ENCODE measurements around the gene IDH2. TPM values are rescaled to one million over a fixed set of nuclear protein-coding genes. Genes with fewer than 3 reads are reported as not detected.

Gene IDH2
- total RNA-seq, 2 donors from 2014 or later, result 45.0 to 48.8 TPM

DNA sequence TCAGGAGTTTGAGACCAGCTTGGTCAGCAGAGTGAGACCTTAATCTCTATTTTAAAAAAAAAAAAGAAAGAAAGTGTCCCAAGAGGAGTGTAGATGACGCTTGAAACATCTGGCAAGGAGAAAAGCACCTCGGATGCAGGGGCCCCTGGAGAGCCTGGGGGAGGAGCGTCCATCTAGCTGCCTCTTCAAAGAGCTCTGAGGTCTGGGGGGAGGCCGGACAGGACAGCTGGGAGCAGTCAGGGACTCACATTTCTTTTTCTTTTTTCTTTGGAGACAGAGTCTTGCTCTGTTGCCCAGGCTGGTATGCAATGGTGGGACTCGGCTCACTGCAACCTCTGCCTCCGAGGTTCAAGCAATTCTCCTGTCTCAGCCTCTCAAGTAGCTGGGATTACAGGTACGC, 3.3 kb upstream of the IDH2 start:
- peaks cover 4% of the 10 kb centered on the region for H3K27me3 Mint-ChIP-seq
- no peak for ATAC-seq
- no peak overlapping the region for H3K27ac Mint-ChIP-seq

GRCh38 chr15:90104551-90104950, 2.3 kb upstream of the IDH2 start:
- H3K27me3 Mint-ChIP-seq, result no peaks in the 10 kb centered on the region

More for the DNA sequence above, 3.3 kb upstream of the IDH2 start:
- H3K4me3 Mint-ChIP-seq, result no peak overlapping the region
- DNase-seq, result no peak
- no peaks in the 10 kb centered on the region for H3K9me3 ChIP-seq (ENCODE audit: control insufficient read depth, low read length, poor library complexity, severe bottlenecking)
- H3K36me3 Mint-ChIP-seq (ENCODE audit: low read depth), result no peaks in the 10 kb centered on the region
- peaks cover 17% of the 10 kb centered on the region for H3K4me1 Mint-ChIP-seq

DNA sequence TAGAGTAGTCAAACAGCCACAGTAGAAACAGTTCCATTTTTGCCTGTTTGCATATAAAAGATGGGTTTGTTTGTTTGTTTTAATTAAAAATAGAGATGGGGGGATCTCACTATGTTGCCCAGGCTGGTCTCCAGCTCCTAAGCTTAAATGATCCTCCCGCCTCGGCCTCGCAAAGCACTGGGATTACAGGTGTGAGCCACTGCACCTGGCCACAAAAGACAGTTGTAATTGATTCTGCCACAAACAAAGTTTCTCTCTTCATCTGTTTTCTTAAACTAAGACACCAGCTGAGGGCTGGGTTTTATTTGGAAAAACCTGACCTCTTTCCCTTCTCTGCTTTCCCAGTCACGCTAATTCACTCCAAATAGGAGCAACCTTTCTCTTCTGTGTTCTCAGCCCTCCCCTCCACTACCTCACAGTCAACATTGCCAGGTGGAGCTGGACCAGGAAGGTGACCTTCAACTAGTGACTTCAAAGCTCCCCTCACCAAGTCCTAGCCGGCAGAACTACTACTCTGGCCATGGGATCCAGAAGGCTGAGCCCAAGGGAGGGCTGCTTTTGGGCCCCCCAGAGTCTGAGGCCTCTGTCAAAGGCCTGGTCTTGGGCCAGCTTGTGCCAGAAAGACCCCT, 1.5 kb upstream of the IDH2 start:
- Mint-ChIP-seq H3K4me1 (peaks cover 32% of the 10 kb centered on the region), H3K27ac (peak overlapping the region; percentile 90), H3K36me3 (ENCODE audit: low read depth) (no peaks in the 10 kb centered on the region), H3K4me3 (no peak overlapping the region), H3K27me3 (no peaks in the 10 kb centered on the region)
- DNase-seq (no peak), ATAC-seq (no peak)
- no peaks in the 10 kb centered on the region for H3K9me3 ChIP-seq (ENCODE audit: control insufficient read depth, low read length, poor library complexity, severe bottlenecking)

More at GRCh38 chr15:90104551-90104950, 2.3 kb upstream of the IDH2 start:
- no peaks in the 10 kb centered on the region for H3K9me3 ChIP-seq (ENCODE audit: control insufficient read depth, low read length, poor library complexity, severe bottlenecking)
- no peak overlapping the region for H3K27ac Mint-ChIP-seq
- H3K4me1 Mint-ChIP-seq, result peaks cover 24% of the 10 kb centered on the region
- no peak for ATAC-seq
- no peaks in the 10 kb centered on the region for H3K36me3 Mint-ChIP-seq (ENCODE audit: low read depth)
- no peak for DNase-seq
- H3K4me3 Mint-ChIP-seq, result no peak overlapping the region

DNA sequence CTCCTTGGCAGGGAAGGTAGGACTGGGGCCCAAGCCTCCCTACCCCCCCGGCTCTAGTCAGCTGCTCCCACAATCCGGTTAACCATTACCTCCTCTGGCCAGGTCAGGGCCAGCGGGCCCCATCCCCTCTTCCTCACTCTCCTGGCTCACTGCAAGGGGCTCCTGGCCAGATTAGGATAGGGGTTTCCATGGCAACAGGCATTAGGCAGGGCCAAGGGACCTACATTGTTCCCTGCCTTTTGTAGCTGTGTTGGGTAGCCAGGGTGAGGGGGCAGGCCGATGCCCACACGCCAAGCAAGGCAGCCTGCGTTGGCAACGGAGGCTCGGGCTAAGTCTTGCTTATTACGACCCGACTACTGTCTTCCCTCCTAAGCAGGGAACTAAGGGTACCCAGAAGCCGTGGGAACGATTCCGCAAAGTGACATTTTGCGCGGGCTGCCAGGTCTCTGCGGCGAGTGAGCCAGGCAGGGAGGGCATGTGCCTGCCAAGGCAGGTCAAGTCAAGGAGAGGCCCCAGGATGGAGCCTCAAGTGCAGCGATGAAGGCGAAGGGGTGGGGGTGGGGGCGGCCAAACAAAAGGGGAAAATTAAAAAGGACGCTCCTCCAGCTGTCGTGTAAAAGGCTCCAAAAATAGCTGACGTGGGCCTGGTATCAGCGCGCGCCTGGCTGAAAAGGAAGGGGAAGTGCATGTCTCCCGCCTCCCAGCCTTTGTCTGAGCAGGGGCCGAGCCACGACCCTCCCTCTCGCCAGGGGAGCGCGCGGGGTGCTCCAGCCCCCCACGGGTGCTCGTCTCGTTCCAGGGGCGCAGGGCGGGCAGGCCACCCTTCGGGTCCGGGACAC, 919 bp downstream of the IDH2 start:
- H3K36me3 Mint-ChIP-seq (ENCODE audit: low read depth), result no peaks in the 10 kb centered on the region
- H3K27ac Mint-ChIP-seq, result peak overlapping the region; percentile 98
- H3K4me1 Mint-ChIP-seq, result peaks cover 51% of the 10 kb centered on the region
- no peaks in the 10 kb centered on the region for H3K27me3 Mint-ChIP-seq
- no peaks in the 10 kb centered on the region for H3K9me3 ChIP-seq (ENCODE audit: control insufficient read depth, low read length, poor library complexity, severe bottlenecking)
- H3K4me3 Mint-ChIP-seq, result peak overlapping the region; percentile 88
- peak in 2 of 3 donors; percentile 23 to 26 for DNase-seq
- ATAC-seq, result no peak

GRCh38 chr15:90099868-90100831, 2.1 kb downstream of the IDH2 start:
- Mint-ChIP-seq H3K4me3 (peak overlapping the region; percentile 88), H3K36me3 (ENCODE audit: low read depth) (no peaks in the 10 kb centered on the region)

GRCh38 chr15:90099072-90099867, 3.0 kb downstream of the IDH2 start:
- H3K9me3 ChIP-seq (ENCODE audit: control insufficient read depth, low read length, poor library complexity, severe bottlenecking), result no peaks in the 10 kb centered on the region
- Mint-ChIP-seq H3K36me3 (ENCODE audit: low read depth) (no peaks in the 10 kb centered on the region), H3K27ac (peak overlapping the region; percentile 98), H3K27me3 (no peaks in the 10 kb centered on the region), H3K4me3 (peak overlapping the region; percentile 88), H3K4me1 (peaks cover 60% of the 10 kb centered on the region)
- no peak for DNase-seq
- ATAC-seq, result no peak

More at GRCh38 chr15:90099868-90100831, 2.1 kb downstream of the IDH2 start:
- no peaks in the 10 kb centered on the region for H3K9me3 ChIP-seq (ENCODE audit: control insufficient read depth, low read length, poor library complexity, severe bottlenecking)
- H3K4me1 Mint-ChIP-seq, result peaks cover 59% of the 10 kb centered on the region
- H3K27me3 Mint-ChIP-seq, result no peaks in the 10 kb centered on the region
- peak overlapping the region; percentile 98 for H3K27ac Mint-ChIP-seq
- ATAC-seq, result no peak
- DNase-seq, result no peak

DNA sequence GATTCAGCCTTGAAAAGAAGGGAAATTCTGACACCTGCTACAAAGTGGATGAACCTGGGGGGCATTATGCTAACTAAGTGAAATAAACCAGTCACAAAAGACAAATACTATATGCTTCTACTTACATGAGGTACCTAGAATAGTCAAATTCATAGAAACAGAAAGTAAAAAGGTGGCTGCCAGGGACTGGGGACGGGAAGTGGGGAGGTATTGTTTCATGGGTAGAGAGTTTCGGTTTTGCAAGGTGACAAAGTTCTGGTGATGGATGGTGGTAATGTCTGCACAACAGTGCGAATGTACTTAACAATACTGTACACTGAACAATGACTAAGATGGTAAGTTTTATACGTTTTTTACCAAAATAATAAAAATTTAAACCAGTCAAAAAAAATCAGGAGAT, 4.8 kb downstream of the IDH2 start:
- no peaks in the 10 kb centered on the region for H3K27me3 Mint-ChIP-seq
- peak; percentile 71 for ATAC-seq
- H3K9me3 ChIP-seq (ENCODE audit: control insufficient read depth, low read length, poor library complexity, severe bottlenecking), result no peaks in the 10 kb centered on the region
- peak in 2 of 3 donors; percentile 34 for DNase-seq
- no peaks in the 10 kb centered on the region for H3K36me3 Mint-ChIP-seq (ENCODE audit: low read depth)
- H3K27ac Mint-ChIP-seq, result peak overlapping the region; percentile 98
- H3K4me1 Mint-ChIP-seq, result peaks cover 57% of the 10 kb centered on the region
- H3K4me3 Mint-ChIP-seq, result peak overlapping the region; percentile 88

- peaks cover 56% of the 10 kb centered on the region for H3K4me1 Mint-ChIP-seq
- no peaks in the 10 kb centered on the region for H3K27me3 Mint-ChIP-seq
- no peaks in the 10 kb centered on the region for H3K9me3 ChIP-seq (ENCODE audit: control insufficient read depth, low read length, poor library complexity, severe bottlenecking)
- H3K4me3 Mint-ChIP-seq, result peak overlapping the region; percentile 73
- H3K36me3 Mint-ChIP-seq (ENCODE audit: low read depth), result peaks cover 2% of the 10 kb centered on the region
- H3K27ac Mint-ChIP-seq, result peak overlapping the region; percentile 98
- DNase-seq (no peak), ATAC-seq (no peak)
Observed at GRCh38 chr15:90095521-90095959, 6.7 kb downstream of the IDH2 start.

DNA sequence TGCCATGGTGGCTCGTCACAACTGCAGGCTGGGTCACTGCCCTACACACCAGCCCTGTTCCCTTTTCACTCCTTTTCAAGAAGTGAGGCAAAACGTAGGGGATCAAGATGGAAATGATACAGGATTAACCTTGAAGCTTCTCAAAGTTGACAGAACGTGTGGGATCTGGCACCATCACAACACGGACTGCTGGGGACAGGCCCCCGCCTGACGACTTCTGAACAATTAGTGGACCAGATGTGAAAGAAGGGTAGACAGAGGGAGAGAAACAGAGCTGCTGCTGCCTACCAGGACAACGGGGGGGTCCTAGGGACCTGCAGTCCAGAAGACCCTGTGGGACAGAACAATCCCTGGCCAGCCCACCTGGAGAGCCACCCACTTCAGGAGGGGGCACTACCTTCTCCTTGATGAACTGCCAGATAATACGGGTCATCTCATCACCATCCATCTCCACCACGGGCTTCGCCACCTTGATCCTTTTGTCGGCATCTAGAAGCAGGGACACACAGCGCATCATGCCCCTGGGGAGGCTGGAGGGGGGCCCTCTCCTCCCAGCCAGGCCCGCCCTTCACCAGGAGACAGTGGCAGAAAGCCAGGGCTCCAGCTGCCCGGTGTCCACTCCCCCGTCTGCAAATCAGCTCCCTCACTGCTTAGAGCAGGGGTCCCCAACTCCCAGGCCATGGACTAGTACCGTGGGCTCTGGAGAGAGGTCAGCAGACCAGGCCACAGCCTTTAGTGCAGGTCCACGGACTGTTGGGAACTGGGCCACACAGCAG, 10.9 kb downstream of the IDH2 start:
- ATAC-seq, result no peak
- H3K9me3 ChIP-seq (ENCODE audit: control insufficient read depth, low read length, poor library complexity, severe bottlenecking), result no peaks in the 10 kb centered on the region
- peak overlapping the region; percentile 63 for H3K27ac Mint-ChIP-seq
- H3K36me3 Mint-ChIP-seq (ENCODE audit: low read depth), result peaks cover 2% of the 10 kb centered on the region
- DNase-seq, result no peak
- H3K4me3 Mint-ChIP-seq, result no peak overlapping the region
- H3K4me1 Mint-ChIP-seq, result peaks cover 27% of the 10 kb centered on the region
- no peaks in the 10 kb centered on the region for H3K27me3 Mint-ChIP-seq

GRCh38 chr15:90090226-90090848, 11.9 kb downstream of the IDH2 start:
- ATAC-seq, result no peak
- Mint-ChIP-seq H3K4me3 (no peak overlapping the region), H3K27me3 (no peaks in the 10 kb centered on the region), H3K36me3 (ENCODE audit: low read depth) (peaks cover 2% of the 10 kb centered on the region), H3K4me1 (peaks cover 20% of the 10 kb centered on the region), H3K27ac (peak overlapping the region; percentile 63)
- no peaks in the 10 kb centered on the region for H3K9me3 ChIP-seq (ENCODE audit: control insufficient read depth, low read length, poor library complexity, severe bottlenecking)
- DNase-seq, result no peak

DNA sequence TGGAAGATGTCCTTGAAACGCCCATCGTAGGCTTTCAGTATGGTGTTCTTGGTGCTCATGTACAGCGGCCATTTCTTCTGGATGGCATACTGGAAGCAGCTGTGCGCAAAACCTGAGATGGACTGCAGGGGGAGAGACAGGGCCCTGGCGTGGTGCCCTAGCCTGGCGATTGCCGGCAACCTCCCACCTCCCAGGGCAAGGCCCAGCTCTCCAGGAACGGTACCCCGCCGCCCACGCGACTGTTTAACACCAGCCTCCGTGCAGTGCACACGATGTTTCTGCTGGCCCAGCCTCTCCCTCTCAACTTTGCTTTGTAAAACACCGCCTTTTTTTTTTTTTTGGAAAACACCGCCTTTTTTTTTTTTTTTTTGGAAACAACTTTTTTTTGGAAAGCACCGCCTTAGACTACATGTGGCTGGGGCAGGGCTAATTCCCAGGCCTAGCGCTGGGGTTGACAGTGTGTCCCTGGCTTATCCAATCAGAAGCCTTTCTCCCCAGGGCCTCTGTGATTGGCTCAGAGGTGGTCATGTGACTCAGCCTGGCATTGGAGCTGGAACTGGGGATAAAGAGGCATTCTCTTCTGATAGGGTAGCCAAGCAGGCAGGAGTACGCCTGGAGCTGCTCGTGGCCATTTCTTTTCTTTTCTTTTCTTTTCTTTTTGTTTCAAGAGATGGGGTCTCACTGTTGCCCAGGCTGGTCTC, 14.7 kb downstream of the IDH2 start:
- Mint-ChIP-seq H3K36me3 (ENCODE audit: low read depth) (peaks cover 2% of the 10 kb centered on the region), H3K27me3 (no peaks in the 10 kb centered on the region), H3K4me1 (peaks cover 15% of the 10 kb centered on the region), H3K27ac (peak overlapping the region; percentile 71), H3K4me3 (no peak overlapping the region)
- no peaks in the 10 kb centered on the region for H3K9me3 ChIP-seq (ENCODE audit: control insufficient read depth, low read length, poor library complexity, severe bottlenecking)
- ATAC-seq (peak; percentile 56), DNase-seq (no peak)
